Breast epithelium (tissue), 4 donors: ENCODE data around the gene VPS37D. TPM values are rescaled to one million over a fixed set of nuclear protein-coding genes. Genes with fewer than 3 reads are reported as not detected.

Source experiments
- DNase-seq, 2 donors: peaks; one replicate each; pipeline ENCODE4 v3.0.0-alpha.2; 2019; ENCODE audit warnings: low spot score in 2 of 2
- H3K27ac ChIP-seq, 2 donors: fragments of 200-600 bp; sonication (generic) in 1 of 2; one replicate each; pipeline ENCODE4 v1.5.1; 2016 to 2019; ENCODE audit warnings: mild to moderate bottlenecking in 1 of 2
- H3K27me3 ChIP-seq, 2 donors: fragments of 200-600 bp; sonication (generic) in 1 of 2; one replicate each; pipeline versions ENCODE4 v1.5.1 to v1.6.0; 2017 to 2019; ENCODE audit warnings: control low read depth in 1 of 2, mild to moderate bottlenecking in 1 of 2
- H3K36me3 ChIP-seq: fragments of 200-600 bp; one replicate; pipeline ENCODE4 v1.5.1; 2019
- H3K4me1 ChIP-seq, 2 donors: fragments of 200-600 bp; sonication (generic); one replicate each; pipeline ENCODE4 v1.5.1; 2016 to 2019; ENCODE audit warnings: control low read depth in 1 of 2
- H3K4me3 ChIP-seq, 3 donors: fragments of 200-600 bp; sonication (generic); 1 replicate in 2 of 3; 2 replicates in 1 of 3; pipeline ENCODE4 v1.5.1; 2016 to 2019; ENCODE audit warnings: mild to moderate bottlenecking in 3 of 3, moderate library complexity in 2 of 3
- H3K9me3 ChIP-seq, 2 donors: fragments of 200-600 bp; sonication (generic) in 1 of 2; one replicate each; pipeline ENCODE4 v1.5.1; 2016 to 2019; ENCODE audit warnings: control low read depth in 1 of 2
- CTCF ChIP-seq, 3 donors: fragments of 450-650 bp; IDR thresholded peaks; one replicate each; pipeline ENCODE4 v1.5.1; 2016 to 2017; ENCODE audit warnings: antibody characterized with exemption in 3 of 3, mild to moderate bottlenecking in 3 of 3, moderate library complexity in 3 of 3
- POLR2A ChIP-seq: fragments of 450-650 bp; IDR thresholded peaks from one replicate; pipeline ENCODE4 v1.6.1; 2016; ENCODE audit warnings: antibody characterized with exemption, mild to moderate bottlenecking, moderate library complexity
- POLR2AphosphoS5 ChIP-seq, 3 donors: sonication (generic); formaldehyde crosslinking; IDR thresholded peaks; one replicate each; pipeline ENCODE4 v1.6.1; 2017; ENCODE audit warnings: antibody characterized with exemption in 3 of 3
- intact Hi-C: fragments of 100-400 bp; cut with DNase I; formaldehyde crosslinking; loops from one replicate; pipeline ENCODE4 v1.15.1; 2023; ENCODE audit warnings: low total_unique reads
- total RNA-seq, 3 donors: library from RNA; depleted of rRNA; stranded (reverse); fragments of >200 nt; gene quantifications; one replicate each; pipeline ENCODE4 v1.1.0, GENCODE V29; 2016

The VPS37D gene
- total RNA-seq, 3 donors from 2014 or later, result 3.5 to 5.9 (median 3.8) TPM

GRCh38 chr7:73635428-73636200 is 32.0 kb upstream of the VPS37D start:
- Histone ChIP-seq H3K9me3 (no peaks in the 10 kb centered on the region), H3K4me3 (no peak overlapping the region), H3K36me3 (no peaks in the 10 kb centered on the region), H3K27ac (no peak overlapping the region), H3K27me3 (peaks cover 0 to 29% of the 10 kb centered on the region in 2 donors), H3K4me1 (no peaks in the 10 kb centered on the region)
- intact Hi-C loops, result no loop called here
- DNase-seq, result no peak
- no peak for TF ChIP-seq CTCF (IDR thresholded peaks at IDR 0.05)
- no peak for TF ChIP-seq POLR2A
- no peak for TF ChIP-seq POLR2AphosphoS5 (IDR thresholded peaks at IDR 0.05)

- DNase-seq, result no peak
- Histone ChIP-seq H3K36me3 (no peaks in the 10 kb centered on the region), H3K27me3 (peaks cover 0 to 15% of the 10 kb centered on the region in 2 donors), H3K9me3 (peaks cover 9 to 10% of the 10 kb centered on the region in 2 donors), H3K4me3 (no peak overlapping the region), H3K4me1 (no peaks in the 10 kb centered on the region), H3K27ac (no peak overlapping the region)
- intact Hi-C loops, result no loop called here
- no peak for TF ChIP-seq POLR2A
- no peak for TF ChIP-seq POLR2AphosphoS5 (IDR thresholded peaks at IDR 0.05)
- no peak for TF ChIP-seq CTCF (IDR thresholded peaks at IDR 0.05)
These were observed 28.7 kb upstream of the VPS37D start for GRCh38 chr7:73638911-73639310.

GRCh38 chr7:73642834-73643233 is 24.8 kb upstream of the VPS37D start:
- TF ChIP-seq POLR2AphosphoS5 (IDR thresholded peaks at IDR 0.05), result no peak
- TF ChIP-seq CTCF (IDR thresholded peaks at IDR 0.05), result no peak
- no peak for TF ChIP-seq POLR2A
- intact Hi-C loops, result no loop called here
- Histone ChIP-seq H3K36me3 (no peaks in the 10 kb centered on the region), H3K9me3 (peaks cover 9 to 10% of the 10 kb centered on the region in 2 donors), H3K4me3 (no peak overlapping the region), H3K27me3 (peaks cover 2 to 12% of the 10 kb centered on the region in 2 donors), H3K4me1 (peaks cover 0 to under 1% of the 10 kb centered on the region in 2 donors), H3K27ac (no peak overlapping the region)
- DNase-seq, result no peak

- no peaks in the 10 kb centered on the region for H3K36me3 ChIP-seq
- no peak for DNase-seq
- intact Hi-C loops, result no loop called here
- H3K27ac ChIP-seq, result no peak overlapping the region
- no peak for TF ChIP-seq POLR2AphosphoS5 (IDR thresholded peaks at IDR 0.05)
- TF ChIP-seq CTCF (IDR thresholded peaks at IDR 0.05), result no peak
- TF ChIP-seq POLR2A, result no peak
- peaks cover 2 to 17% of the 10 kb centered on the region in 2 donors for H3K27me3 ChIP-seq
- H3K9me3 ChIP-seq, result peaks cover 9 to 10% of the 10 kb centered on the region in 2 donors
- no peak overlapping the region for H3K4me3 ChIP-seq
- peaks cover 0 to 3% of the 10 kb centered on the region in 2 donors for H3K4me1 ChIP-seq
These were observed 22.8 kb upstream of the VPS37D start for GRCh38 chr7:73644688-73645286.

- no peak for DNase-seq
- Histone ChIP-seq H3K36me3 (no peaks in the 10 kb centered on the region), H3K4me1 (peaks cover 0 to 3% of the 10 kb centered on the region in 2 donors), H3K27ac (no peak overlapping the region), H3K4me3 (no peak overlapping the region), H3K27me3 (peaks cover 2 to 17% of the 10 kb centered on the region in 2 donors), H3K9me3 (peaks cover 9 to 10% of the 10 kb centered on the region in 2 donors)
- intact Hi-C loops, result no loop called here
- TF ChIP-seq POLR2AphosphoS5 (IDR thresholded peaks at IDR 0.05) (no peak), CTCF (IDR thresholded peaks at IDR 0.05) (no peak), POLR2A (no peak)
These were observed 21.9 kb upstream of the VPS37D start for GRCh38 chr7:73645643-73646174.
